Measurements from ENCODE around the gene TTLL4.
A peak's percentile ranks its signal among the peaks of the same experiment; 100 is the strongest.
"Not testable (repeated sequence)": the region's sequence is repeated elsewhere in the genome, so short reads cannot be mapped to it uniquely, and the experiment has no call there.

Gene TTLL4

DNA sequence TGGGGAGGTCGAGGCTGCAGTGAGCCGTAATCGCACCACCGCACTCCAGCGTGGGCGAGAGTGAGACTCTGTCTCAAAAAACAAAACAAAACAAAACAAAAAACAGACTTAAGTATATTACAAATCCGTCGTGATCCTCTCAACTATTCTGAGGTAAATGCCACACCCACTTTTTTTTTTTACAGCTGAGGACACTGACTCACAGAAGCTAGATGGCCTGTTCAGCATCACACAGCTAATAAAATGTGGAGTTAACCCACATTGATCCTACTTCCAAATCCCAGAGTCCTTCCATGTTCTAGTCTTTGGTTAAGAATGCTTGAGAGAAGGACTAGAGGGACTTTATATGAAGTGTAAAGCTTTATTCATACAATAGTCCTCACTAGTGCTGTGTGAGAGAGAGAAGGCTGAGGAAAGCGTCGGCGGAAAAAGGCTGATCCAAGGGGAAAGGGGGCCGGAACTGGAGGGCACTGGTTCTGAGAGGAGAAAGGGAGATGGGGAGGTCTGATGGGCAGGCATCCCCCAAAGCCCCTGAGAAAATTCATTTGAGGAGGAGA, 39.5 kb upstream of the TTLL4 start:
- no peak for TF ChIP-seq CTCF (conservative IDR thresholded peaks at IDR 0.05; ENCODE audit: low read depth)
- ChIA-PET CTCF (interaction anchor here (0.5 to 2.1 kb wide), 6 partner anchors 13 to 808 kb away, joined by 3 to 8 read pairs (median 5); no protein-coding TSS in a partner anchor), POLR2A (ENCODE audit: low non-redundant PET) (interaction anchor here (0.6 to 1.4 kb wide), 3 partner anchors 12 to 76 kb away, joined by 3 to 21 read pairs (median 3); partner anchors contain the start of genes BCS1L and ZNF142)
- peak; percentile 44 for DNase-seq (ENCODE audit: low spot score)
- H3K27ac ChIP-seq, result peak overlapping the region; percentile 85

DNA sequence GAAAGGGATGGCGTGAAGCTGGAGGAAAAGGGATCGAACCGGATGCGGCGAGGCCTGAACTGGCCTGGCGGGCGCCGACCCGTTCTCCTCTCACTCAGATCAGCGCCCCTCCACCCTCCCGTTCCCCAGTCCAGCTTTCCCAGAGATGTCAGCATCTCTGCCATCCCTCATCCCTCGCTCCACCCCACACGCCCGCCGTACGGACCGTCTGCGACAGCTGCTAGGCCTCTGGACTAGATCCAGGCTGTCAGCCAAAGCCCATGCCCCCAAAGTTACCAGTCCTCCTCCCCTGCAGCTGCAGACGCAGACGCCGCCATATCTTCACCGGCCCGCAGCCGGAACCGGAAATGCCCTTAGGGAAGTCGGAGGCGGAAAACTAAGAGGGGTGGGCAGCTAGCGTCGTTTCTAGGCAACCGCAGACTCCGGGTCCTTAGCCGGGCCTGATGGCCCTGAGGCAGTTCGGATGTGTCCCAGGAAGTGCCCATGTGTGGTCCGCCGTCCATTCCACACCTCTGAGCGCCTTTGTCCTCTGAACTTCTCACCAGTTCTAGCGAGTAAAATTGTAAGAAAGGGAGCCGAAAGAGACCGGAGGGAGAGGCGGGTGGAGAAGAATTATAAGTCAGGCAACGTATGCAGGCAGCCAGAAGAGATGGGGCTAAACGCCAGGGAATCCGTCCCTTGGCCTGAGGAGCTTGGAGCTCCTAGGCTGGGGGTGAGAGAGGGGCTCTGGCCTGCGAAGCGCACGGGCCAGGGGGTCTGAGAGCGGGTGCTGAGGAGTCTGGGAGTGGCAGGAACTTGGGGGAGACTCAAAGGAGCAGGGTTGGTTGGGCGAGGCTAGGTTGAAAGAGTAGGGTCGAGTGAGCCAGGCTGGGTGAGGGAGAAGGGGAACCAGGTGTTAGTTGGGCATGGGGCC, 38.7 kb upstream of the TTLL4 start, which contains the start of the genes RNF25 and STK36:
Gene RNF25, minus strand, starts transcription at position 349 of the 913 bp plus-strand sequence. Its CDS starts 32 bp downstream, at position 317.
Gene STK36, plus strand, starts transcription at position 433 of the 913 bp plus-strand sequence. CDS start 744 bp downstream, outside the sequence.
- no peak for TF ChIP-seq CTCF (conservative IDR thresholded peaks at IDR 0.05; ENCODE audit: low read depth)
- ChIA-PET CTCF (interaction anchor here (0.7 to 2.1 kb wide), 5 partner anchors 13 to 420 kb away, joined by 3 to 8 read pairs (median 6); no protein-coding TSS in a partner anchor), POLR2A (ENCODE audit: low non-redundant PET) (interaction anchor here (0.5 to 1.4 kb wide), 4 partner anchors 12 to 398 kb away, joined by 3 to 21 read pairs (median 3); partner anchors contain the start of genes BCS1L and ZNF142)
- peak within 1 kb of the TSS; percentile 85 for H3K27ac ChIP-seq
- DNase-seq (ENCODE audit: low spot score), result peak; percentile 88

- no peak overlapping the region for H3K27ac ChIP-seq
- DNase-seq (ENCODE audit: low spot score), result no peak
- no peak for TF ChIP-seq CTCF (conservative IDR thresholded peaks at IDR 0.05; ENCODE audit: low read depth)
- ChIA-PET CTCF (interaction anchor here (0.7 kb wide), 1 partner anchor 31 kb away, joined by 3 read pairs; no protein-coding TSS in a partner anchor), POLR2A (ENCODE audit: low non-redundant PET) (no interaction called here)
These were observed 31.5 kb upstream of the TTLL4 start for GRCh38 chr2:218679119-218679518.

GRCh38 chr2:218680061-218680460, 30.6 kb upstream of the TTLL4 start:
- TF ChIP-seq CTCF (conservative IDR thresholded peaks at IDR 0.05; ENCODE audit: low read depth), result no peak
- POLR2A ChIA-PET (ENCODE audit: low non-redundant PET), result no interaction called here
- H3K27ac ChIP-seq, result no peak overlapping the region
- no peak for DNase-seq (ENCODE audit: low spot score)
- CTCF ChIA-PET, result interaction anchor here (1.1 kb wide), 1 partner anchor 167 kb away, joined by 3 read pairs; no protein-coding TSS in a partner anchor

- peak; percentile 88 for TF ChIP-seq CTCF (conservative IDR thresholded peaks at IDR 0.05; ENCODE audit: low read depth)
- CTCF ChIA-PET, result interaction anchor here (0.5 to 2.1 kb wide), 11 partner anchors 12 to 508 kb away, joined by 3 to 22 read pairs (median 3); partner anchors contain the start of genes BCS1L, RNF25, STK36 and ZNF142
- POLR2A ChIA-PET (ENCODE audit: low non-redundant PET); H3K27ac ChIP-seq: not testable (repeated sequence)
- peak; percentile 74 for DNase-seq (ENCODE audit: low spot score)
These were observed 23.1 kb upstream of the TTLL4 start for GRCh38 chr2:218687400-218688060.
